C4-2B (cell line): ENCODE results near the gene ARSB.

Experiments
- H3K27ac ChIP-seq: fragments of 450-650 bp; 2 replicates; pipeline ENCODE4 v1.5.1; 2017
- CTCF ChIP-seq: fragments of 450-650 bp; conservative IDR thresholded peaks from 2 replicates; pipeline ENCODE4 v1.5.1; 2017; ENCODE audit warnings: mild to moderate bottlenecking
- ZFX ChIP-seq: fragments of 450-650 bp; IDR thresholded peaks from 2 replicates; pipeline ENCODE4 v1.6.1; 2017

The ARSB gene

DNA sequence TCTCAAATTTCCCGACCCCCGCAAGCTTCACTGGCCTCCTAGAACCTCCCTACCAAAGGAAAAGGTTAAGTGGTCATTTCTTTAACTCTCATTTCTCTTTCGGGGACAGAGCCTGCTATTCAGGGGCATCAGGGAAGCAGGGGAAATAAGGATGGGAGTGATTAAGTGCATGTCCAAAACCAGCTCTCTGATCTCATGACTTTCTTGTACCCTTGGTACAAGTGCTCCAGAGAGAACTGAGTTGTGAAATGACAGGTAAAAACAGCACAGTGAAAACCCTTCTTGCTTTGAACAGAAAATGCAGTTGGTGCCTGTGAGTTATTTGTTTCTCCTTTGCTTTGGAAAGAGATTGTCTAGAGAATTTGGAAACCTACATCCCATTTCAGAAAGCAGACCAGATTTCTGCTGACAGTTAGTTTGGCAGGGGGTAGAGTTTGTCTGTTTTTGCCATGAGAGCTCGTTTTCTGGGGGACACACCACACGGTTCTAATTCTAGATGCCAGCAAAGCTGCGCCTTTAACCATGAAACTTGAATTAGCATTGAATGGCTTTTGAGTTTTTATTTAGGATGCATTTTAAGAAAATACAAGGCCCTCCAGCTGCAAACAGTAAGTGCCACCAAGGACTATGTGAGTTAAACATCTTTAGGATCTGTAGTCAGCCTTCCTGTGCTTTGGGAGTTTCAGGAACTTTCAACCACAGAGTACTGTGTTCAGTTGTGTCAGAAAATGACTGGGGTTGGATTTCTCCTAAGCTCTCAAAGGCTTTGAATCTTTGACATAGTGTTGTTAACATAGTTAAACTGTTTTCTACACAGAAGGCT is 174.8 kb downstream of the ARSB start:
- TF ChIP-seq ZFX, result no peak
- no peak overlapping the region for H3K27ac ChIP-seq

DNA sequence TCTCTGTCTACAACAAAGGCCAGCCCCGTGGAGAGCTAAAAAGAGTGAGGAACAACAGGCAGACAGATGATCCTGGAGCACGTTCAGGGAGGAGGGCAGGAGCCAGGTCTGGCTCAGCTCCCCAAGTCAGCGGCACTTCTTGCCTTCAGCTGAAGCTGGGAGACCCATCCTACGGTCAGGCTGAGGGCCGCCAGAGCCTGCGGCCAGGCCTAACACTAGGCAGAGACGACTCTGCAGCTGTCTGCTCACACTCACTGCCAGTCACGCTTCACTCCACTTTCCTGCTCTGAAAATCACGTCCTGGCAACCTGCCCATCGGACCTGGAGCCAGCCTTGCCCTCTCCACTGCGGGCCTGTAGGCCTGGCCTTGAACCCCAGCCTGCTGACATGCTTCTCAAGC is 175.7 kb downstream of the ARSB start:
- H3K27ac ChIP-seq, result no peak overlapping the region
- no peak for TF ChIP-seq CTCF
- no peak for TF ChIP-seq ZFX

DNA sequence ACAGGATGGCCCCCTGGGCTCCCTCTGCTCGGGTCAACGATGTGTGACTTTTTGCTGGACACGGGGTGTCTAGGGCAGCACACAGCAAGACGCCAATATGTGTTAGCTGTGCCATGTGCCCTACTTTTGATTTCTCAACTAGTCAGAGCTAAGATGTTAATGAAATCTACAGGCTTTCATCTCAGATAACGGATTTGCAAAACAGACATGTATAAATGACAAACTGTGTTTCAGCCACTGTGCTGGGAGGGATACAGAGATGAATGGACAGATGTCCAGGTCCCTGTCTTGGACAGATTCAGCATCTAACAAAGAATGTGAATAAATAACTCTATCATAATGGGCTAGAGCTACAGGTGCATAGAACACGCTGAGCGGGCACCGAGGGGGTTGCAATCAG is 176.3 kb downstream of the ARSB start:
- TF ChIP-seq ZFX (no peak), CTCF (no peak)
- H3K27ac ChIP-seq, result no peak overlapping the region

- TF ChIP-seq ZFX, result no peak
- no peak for TF ChIP-seq CTCF
- no peak overlapping the region for H3K27ac ChIP-seq
Observed at GRCh38 chr5:78808380-78808779, 176.7 kb downstream of the ARSB start.

- TF ChIP-seq CTCF (no peak), ZFX (no peak)
- H3K27ac ChIP-seq, result no peak overlapping the region
Observed at GRCh38 chr5:78806544-78806943, 178.6 kb downstream of the ARSB start.

GRCh38 chr5:78805474-78806124 is 179.5 kb downstream of the ARSB start:
- H3K27ac ChIP-seq, result no peak overlapping the region
- TF ChIP-seq CTCF (no peak), ZFX (no peak)

GRCh38 chr5:78804995-78805394 is 180.1 kb downstream of the ARSB start:
- no peak overlapping the region for H3K27ac ChIP-seq
- no peak for TF ChIP-seq ZFX
- no peak for TF ChIP-seq CTCF

GRCh38 chr5:78803941-78804340 is 181.2 kb downstream of the ARSB start:
- TF ChIP-seq CTCF, result no peak
- H3K27ac ChIP-seq, result no peak overlapping the region
